Endothelial cell of umbilical vein (primary cell): ENCODE data around the gene EXOC7. TPM values are rescaled to one million over a fixed set of nuclear protein-coding genes. Genes with fewer than 3 reads are reported as not detected.

ENCODE experiments used
- BruUV-seq: library from RNA; stranded (reverse); fragments of 400-500 nt; replicated peaks from 2 replicates; lab custom pipeline; 2021; lab: Mats Ljungman, UMichigan
- CTCF ChIA-PET: fragments of 300-600, 350-600 bp; sonication (Branson Sonifier 250); formaldehyde crosslinking; loops from one replicate; lab custom pipeline; 2021; ENCODE audit warnings: antibody characterized with exemption, inconsistent platforms; lab: Charles Lee
- POLR2A ChIA-PET: fragments of 300-600, 350-600 bp; sonication (Branson Sonifier 250); formaldehyde crosslinking; loops from one replicate; lab custom pipeline; 2021; ENCODE audit warnings: antibody characterized with exemption, inconsistent platforms; lab: Charles Lee
- DNase-seq: peaks from one replicate; pipeline ENCODE4 v3.0.0-alpha.2; 2011; ENCODE audit warnings: low read depth, low spot score
- FAIRE-seq: peaks from 2 replicates; lab custom pipeline; 2011; peaks lifted over from hg19 to GRCh38; lab: Jason Lieb, UNC
- H2AFZ ChIP-seq: 2 replicates; pipeline ENCODE4 v1.6.0; 2012; ENCODE audit warnings: low read depth, low read length, control low read depth, inconsistent platforms
- H3K27ac ChIP-seq: 2 replicates; pipeline ENCODE4 v1.5.1; 2011; ENCODE audit warnings: low read depth, mild to moderate bottlenecking, control low read depth, low read length, moderate library complexity; ENCODE audit not compliant: insufficient read depth
- H3K27me3 ChIP-seq, 2 experiments: 2 replicates each; pipeline versions ENCODE4 v1.6.0 to v1.6.1; 2011; ENCODE audit warnings: low read length in 2 of 2, mixed read lengths in 1 of 2; ENCODE audit not compliant: control insufficient read depth in 2 of 2, insufficient read depth in 2 of 2
- H3K36me3 ChIP-seq, 2 experiments: 2 replicates in 1 of 2; 3 replicates in 1 of 2; pipeline ENCODE4 v1.5.1; 2011; ENCODE audit warnings: low read length in 2 of 2, mild to moderate bottlenecking in 1 of 2, moderate library complexity in 1 of 2; ENCODE audit not compliant: control insufficient read depth in 2 of 2, insufficient read depth in 2 of 2; ENCODE audit errors: extremely low read depth in 1 of 2
- H3K4me1 ChIP-seq: 3 replicates; pipeline ENCODE4 v1.5.1; 2011; ENCODE audit warnings: mild to moderate bottlenecking, low read length; ENCODE audit not compliant: control insufficient read depth, insufficient read depth; ENCODE audit errors: extremely low read depth
- H3K4me2 ChIP-seq: 2 replicates; pipeline ENCODE4 v1.6.1; 2011; ENCODE audit warnings: low read length, control low read depth, mixed read lengths; ENCODE audit not compliant: insufficient read depth
- H3K4me3 ChIP-seq, 3 experiments: fragments of 200-600 bp in 1 of 3; sonication (generic), shearing (Covaris generic) in 1 of 3; replicated peaks in 1 of 3; 2 replicates each; pipeline ENCODE4 v1.5.1; 2011 to 2016; ENCODE audit warnings: control low read depth in 3 of 3, low read length in 3 of 3, mild to moderate bottlenecking in 2 of 3, inconsistent platforms in 1 of 3, low read depth in 1 of 3, moderate library complexity in 1 of 3; ENCODE audit not compliant: insufficient read depth in 1 of 3
- H3K79me2 ChIP-seq: 2 replicates; pipeline ENCODE4 v1.6.0; 2012; ENCODE audit warnings: low read length, inconsistent platforms; ENCODE audit not compliant: control insufficient read depth, insufficient read depth
- H3K9ac ChIP-seq: replicated peaks from 2 replicates; pipeline ENCODE3; 2011; ENCODE audit warnings: low read length, control low read depth; ENCODE audit not compliant: insufficient read depth; ENCODE audit errors: extremely low read depth
- H3K9me1 ChIP-seq: replicated peaks from 3 replicates; pipeline ENCODE4 v1.6.0; 2011; ENCODE audit warnings: mild to moderate bottlenecking, low read length; ENCODE audit not compliant: control insufficient read depth, insufficient read depth; ENCODE audit errors: extremely low read depth
- H3K9me3 ChIP-seq: replicated peaks from 2 replicates; pipeline ENCODE4 v1.5.1; 2012; ENCODE audit warnings: low read length, inconsistent platforms; ENCODE audit not compliant: control insufficient read depth, insufficient read depth
- H4K20me1 ChIP-seq: replicated peaks from 2 replicates; pipeline ENCODE3; 2011; ENCODE audit warnings: mild to moderate bottlenecking, low read length; ENCODE audit not compliant: control insufficient read depth, insufficient read depth; ENCODE audit errors: extremely low read depth
- EZH2 ChIP-seq: IDR thresholded peaks from 2 replicates; pipeline ENCODE4 v1.6.1; 2012; ENCODE audit warnings: borderline replicate concordance, low read depth, mild to moderate bottlenecking, moderate library complexity, low read length, inconsistent platforms; ENCODE audit not compliant: severe bottlenecking
- FOS ChIP-seq: IDR thresholded peaks from 2 replicates; pipeline ENCODE4 v1.6.1; 2011; ENCODE audit warnings: mild to moderate bottlenecking, low read length, moderate library complexity, borderline replicate concordance; ENCODE audit not compliant: insufficient read depth
- dilution Hi-C: fragments of 300-500 bp; cut with MboI; formaldehyde crosslinking; loops from one replicate; pipeline ENCODE4 v1.15.0; 2019; ENCODE audit warnings: low sequenced_read_pairs; ENCODE audit not compliant: extremely low pct_ligation_motif_present
- intact Hi-C: fragments of 100-400 bp; cut with micrococcal nuclease; formaldehyde crosslinking; loops from one replicate; pipeline ENCODE4 v1.10.0; 2022
- polyA plus RNA-seq, 4 experiments: library from polyadenylated mRNA; depleted of rRNA in 3 of 4; stranded (reverse) in 3 of 4; unstranded in 1 of 4; fragments of >200 nt; gene quantifications; 2 replicates each; pipeline versions ENCODE4 v1.2.1 to v1.2.3, GENCODE V29; 2011 to 2012; ENCODE audit warnings: missing spikeins in 1 of 4
- total RNA-seq: library from RNA; stranded (reverse); gene quantifications from 2 replicates; pipeline ENCODE4 v1.2.3, GENCODE V29; 2021

EXOC7 gene
- total and polyA plus RNA-seq, 2 donors (not counting 3 experiments of a cell fraction or from before 2014, with no cell fraction given), result 91.5 to 137 TPM

DNA sequence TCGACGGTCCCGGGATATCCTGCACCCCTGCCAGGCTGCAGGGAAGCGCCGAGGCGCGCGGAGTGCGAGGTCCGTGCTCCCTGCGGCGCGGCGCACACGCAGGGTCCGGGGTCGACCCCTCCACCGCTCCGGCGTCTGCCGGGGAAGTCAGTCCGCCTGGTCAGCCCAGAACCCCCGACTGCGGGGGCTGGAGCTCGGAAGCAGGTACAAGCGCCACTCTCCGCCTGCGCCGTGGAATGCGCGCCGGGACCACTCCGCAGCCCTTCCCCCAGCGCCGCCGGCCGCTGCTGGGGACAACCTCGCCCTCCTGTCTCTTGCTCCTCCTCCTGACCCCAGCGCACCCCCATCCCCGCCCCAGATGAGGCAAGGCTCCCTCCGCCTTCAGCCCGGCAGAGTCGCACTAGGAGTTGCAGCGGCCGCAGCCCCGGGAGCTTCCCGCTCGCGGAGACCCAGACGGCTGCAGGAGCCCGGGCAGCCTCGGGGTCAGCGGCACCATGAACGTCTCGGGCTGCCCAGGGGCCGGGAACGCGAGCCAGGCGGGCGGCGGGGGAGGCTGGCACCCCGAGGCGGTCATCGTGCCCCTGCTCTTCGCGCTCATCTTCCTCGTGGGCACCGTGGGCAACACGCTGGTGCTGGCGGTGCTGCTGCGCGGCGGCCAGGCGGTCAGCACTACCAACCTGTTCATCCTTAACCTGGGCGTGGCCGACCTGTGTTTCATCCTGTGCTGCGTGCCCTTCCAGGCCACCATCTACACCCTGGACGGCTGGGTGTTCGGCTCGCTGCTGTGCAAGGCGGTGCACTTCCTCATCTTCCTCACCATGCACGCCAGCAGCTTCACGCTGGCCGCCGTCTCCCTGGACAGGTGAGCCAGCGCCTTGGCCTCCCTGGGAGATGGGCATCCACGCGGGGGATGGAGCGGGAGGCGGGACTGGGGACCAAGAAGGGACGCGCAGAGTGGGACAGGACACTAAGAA lies 28.9 kb downstream of the EXOC7 start, which contains the start of gene GALR2:
GALR2 (plus strand) TSS at position 392 of the 974 bp plus-strand sequence; CDS start at position 495, 103 bp downstream.
- Histone ChIP-seq H3K9me1 (no peaks in the 10 kb centered on the region), H3K79me2 (peaks cover 29% of the 10 kb centered on the region), H3K27ac (no peak within 1 kb of the TSS), H4K20me1 (no peaks in the 10 kb centered on the region), H3K36me3 (no peaks in the 10 kb centered on the region), H3K4me3 (no peak within 1 kb of the TSS), H3K4me1 (peaks cover 16% of the 10 kb centered on the region), H3K9me3 (no peaks in the 10 kb centered on the region), H2AFZ (no peak within 1 kb of the TSS), H3K4me2 (no peak within 1 kb of the TSS), H3K27me3 (peaks cover 58 to 63% of the 10 kb centered on the region in 2 experiments), H3K9ac (no peak within 1 kb of the TSS)
- intact Hi-C loops, result loop anchor here (5.0 kb wide), 2 partner anchors 47 to 62 kb away; partner anchors contain the start of gene EVPL
- no TSS peak for BruUV-seq
- FAIRE-seq, result no peak
- dilution Hi-C loops, result no loop called here
- TF ChIP-seq EZH2 (peak; percentile 93), FOS (no peak)
- no peak for DNase-seq
- POLR2A ChIA-PET, result interaction anchor here (0.6 kb wide), 1 partner anchor 219 kb away, joined by 4 read pairs; the partner anchor contains the start of gene WBP2
- CTCF ChIA-PET, result interaction anchor here (0.5 to 1.3 kb wide), 2 partner anchors 17 to 205 kb away, joined by 3 read pairs; no protein-coding TSS in a partner anchor
